ENCODE results near the gene RNF144B. TPM values are rescaled to one million over a fixed set of nuclear protein-coding genes. Genes with fewer than 3 reads are reported as not detected.
"Not testable (repeated sequence)": the region's sequence is repeated elsewhere in the genome, so short reads cannot be mapped to it uniquely, and the experiment has no call there.

The RNF144B gene
- total RNA-seq, 1 donor from 2014 or later, result 6.3 TPM

- no peak for DNase-seq (ENCODE audit: low read depth)
- H3K4me3 ChIP-seq (ENCODE audit: low read depth, low read length), result no peak overlapping the region
- TF ChIP-seq CTCF (conservative IDR thresholded peaks at IDR 0.05; ENCODE audit: low read depth, low read length), result no peak
Observed at GRCh38 chr6:18406955-18407749, 20.0 kb downstream of the RNF144B start.

GRCh38 chr6:18409602-18410001 is 22.5 kb downstream of the RNF144B start:
- not testable (repeated sequence) for H3K4me3 ChIP-seq (ENCODE audit: low read depth, low read length); DNase-seq (ENCODE audit: low read depth)

- no peak for TF ChIP-seq CTCF (conservative IDR thresholded peaks at IDR 0.05; ENCODE audit: low read depth, low read length)
- no peak for DNase-seq (ENCODE audit: low read depth)
- no peak overlapping the region for H3K4me3 ChIP-seq (ENCODE audit: low read depth, low read length)
Observed at GRCh38 chr6:18410412-18410811, 23.3 kb downstream of the RNF144B start.

- DNase-seq (ENCODE audit: low read depth), result no peak
- TF ChIP-seq CTCF (conservative IDR thresholded peaks at IDR 0.05; ENCODE audit: low read depth, low read length), result no peak
- no peak overlapping the region for H3K4me3 ChIP-seq (ENCODE audit: low read depth, low read length)
Observed at GRCh38 chr6:18412068-18412467, 24.9 kb downstream of the RNF144B start.

GRCh38 chr6:18412644-18413043 is 25.5 kb downstream of the RNF144B start:
- no peak for DNase-seq (ENCODE audit: low read depth)
- TF ChIP-seq CTCF (conservative IDR thresholded peaks at IDR 0.05; ENCODE audit: low read depth, low read length), result no peak
- no peak overlapping the region for H3K4me3 ChIP-seq (ENCODE audit: low read depth, low read length)

- no peak overlapping the region for H3K4me3 ChIP-seq (ENCODE audit: low read depth, low read length)
- DNase-seq (ENCODE audit: low read depth), result no peak
- TF ChIP-seq CTCF (conservative IDR thresholded peaks at IDR 0.05; ENCODE audit: low read depth, low read length), result no peak
Observed at GRCh38 chr6:18413381-18413780, 26.2 kb downstream of the RNF144B start.

- TF ChIP-seq CTCF (conservative IDR thresholded peaks at IDR 0.05; ENCODE audit: low read depth, low read length), result no peak
- H3K4me3 ChIP-seq (ENCODE audit: low read depth, low read length), result no peak overlapping the region
- no peak for DNase-seq (ENCODE audit: low read depth)
Observed at GRCh38 chr6:18414116-18414515, 27.0 kb downstream of the RNF144B start.

Data from epithelial cell of proximal tubule (primary cell).